ENCODE data around the gene ARHGDIB. TPM values are rescaled to one million over a fixed set of nuclear protein-coding genes. Genes with fewer than 3 reads are reported as not detected.

ARHGDIB gene
- total RNA-seq, 1 experiment from 2014 or later = 7.7 TPM

DNA sequence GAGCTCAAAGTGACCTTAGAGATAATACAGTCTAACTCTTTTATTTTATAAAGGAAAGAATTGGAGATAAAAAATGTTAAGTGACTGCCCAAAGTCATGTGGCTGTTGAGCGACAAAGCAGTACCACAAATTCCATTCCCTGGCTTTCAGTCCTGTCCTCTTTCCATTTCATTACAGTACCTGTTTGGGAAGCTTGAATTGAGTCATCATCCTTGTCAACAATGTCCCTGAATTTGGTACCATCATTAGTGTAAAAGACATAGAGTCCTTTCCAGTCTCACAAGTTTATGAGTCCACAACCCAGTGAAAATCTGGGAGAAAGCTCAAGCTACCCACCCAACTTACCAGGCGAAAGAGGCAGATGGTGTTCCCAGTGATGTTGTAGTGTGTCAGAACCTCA lies 26.9 kb downstream of the ARHGDIB start:
- H3K4me1 Mint-ChIP-seq (ENCODE audit: insufficient read depth, unreplicated experiment) = no peaks in the 10 kb centered on the region
- CTCF ChIA-PET = no interaction called here
- H3K27ac Mint-ChIP-seq (ENCODE audit: low read depth, unreplicated experiment) = no peak overlapping the region

GRCh38 chr12:14931791-14932560 lies 29.4 kb downstream of the ARHGDIB start:
- no peak overlapping the region for H3K4me3 Mint-ChIP-seq (ENCODE audit: unreplicated experiment)
- no peak for TF ChIP-seq CTCF (IDR thresholded peaks at IDR 0.05; ENCODE audit: unreplicated experiment)
- ChIA-PET POLR2A (interaction anchor here (0.6 to 1.2 kb wide), 4 partner anchors 17 to 38 kb away, joined by 3 to 5 read pairs (median 4); no protein-coding TSS in a partner anchor), CTCF (interaction anchor here (0.7 to 1.3 kb wide), 3 partner anchors 11 to 69 kb away, joined by 3 read pairs; no protein-coding TSS in a partner anchor)
- intact Hi-C loops (cut with micrococcal nuclease) = no loop called here
- BruUV-seq (replicated peaks) = no TSS peak
- no peaks in the 10 kb centered on the region for H3K9me3 Mint-ChIP-seq (ENCODE audit: unreplicated experiment)
- no peaks in the 10 kb centered on the region for H3K4me1 Mint-ChIP-seq (ENCODE audit: insufficient read depth, unreplicated experiment)
- no peaks in the 10 kb centered on the region for H3K36me3 Mint-ChIP-seq (ENCODE audit: insufficient read depth, unreplicated experiment)
- no peaks in the 10 kb centered on the region for H3K27me3 Mint-ChIP-seq (ENCODE audit: insufficient read depth, unreplicated experiment)
- no peak for DNase-seq (ENCODE audit: unreplicated experiment)
- no peak overlapping the region for H3K27ac Mint-ChIP-seq (ENCODE audit: low read depth, unreplicated experiment)

More for the DNA sequence above, 26.9 kb downstream of the ARHGDIB start:
- Mint-ChIP-seq H3K27me3 (ENCODE audit: insufficient read depth, unreplicated experiment) (no peaks in the 10 kb centered on the region), H3K36me3 (ENCODE audit: insufficient read depth, unreplicated experiment) (peaks cover 4% of the 10 kb centered on the region), H3K9me3 (ENCODE audit: unreplicated experiment) (no peaks in the 10 kb centered on the region), H3K4me3 (ENCODE audit: unreplicated experiment) (no peak overlapping the region)
- TF ChIP-seq CTCF (IDR thresholded peaks at IDR 0.05; ENCODE audit: unreplicated experiment) = no peak
- no TSS peak for BruUV-seq (replicated peaks)
- no peak for DNase-seq (ENCODE audit: unreplicated experiment)
- intact Hi-C loops (cut with micrococcal nuclease) = no loop called here
- POLR2A ChIA-PET = interaction anchor here (1.0 kb wide), 1 partner anchor 12 kb away, joined by 3 read pairs; no protein-coding TSS in a partner anchor

DNA sequence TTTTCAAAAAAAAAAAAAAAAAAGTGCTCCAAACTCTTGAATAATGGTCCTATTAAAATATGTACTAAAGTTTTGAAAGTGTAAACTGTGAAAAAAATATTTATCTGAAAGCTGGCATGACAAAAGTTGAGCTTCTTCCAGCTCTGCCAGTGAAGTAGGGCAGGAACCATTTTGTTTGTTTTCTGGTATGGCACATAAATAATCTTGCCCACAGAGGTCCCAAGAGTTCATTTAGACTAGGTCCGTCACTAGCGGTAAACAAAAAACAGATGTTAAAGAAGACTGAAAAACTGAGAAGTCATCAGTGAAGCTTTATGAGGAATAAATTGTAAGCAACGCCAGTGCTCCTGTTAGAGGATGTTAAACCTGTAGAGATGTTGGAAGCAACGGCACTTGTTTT lies 30.0 kb downstream of the ARHGDIB start:
- H3K4me3 Mint-ChIP-seq (ENCODE audit: unreplicated experiment) = no peak overlapping the region
- no TSS peak for BruUV-seq (replicated peaks)
- POLR2A ChIA-PET = interaction anchor here (0.6 to 1.2 kb wide), 3 partner anchors 19 to 38 kb away, joined by 3 to 5 read pairs (median 3); no protein-coding TSS in a partner anchor
- no peak for DNase-seq (ENCODE audit: unreplicated experiment)
- CTCF ChIA-PET = interaction anchor here (0.7 to 1.3 kb wide), 3 partner anchors 11 to 69 kb away, joined by 3 read pairs; no protein-coding TSS in a partner anchor
- no peaks in the 10 kb centered on the region for H3K36me3 Mint-ChIP-seq (ENCODE audit: insufficient read depth, unreplicated experiment)
- no peaks in the 10 kb centered on the region for H3K27me3 Mint-ChIP-seq (ENCODE audit: insufficient read depth, unreplicated experiment)
- intact Hi-C loops (cut with micrococcal nuclease) = no loop called here
- H3K4me1 Mint-ChIP-seq (ENCODE audit: insufficient read depth, unreplicated experiment) = no peaks in the 10 kb centered on the region
- H3K27ac Mint-ChIP-seq (ENCODE audit: low read depth, unreplicated experiment) = no peak overlapping the region
- H3K9me3 Mint-ChIP-seq (ENCODE audit: unreplicated experiment) = no peaks in the 10 kb centered on the region
- no peak for TF ChIP-seq CTCF (IDR thresholded peaks at IDR 0.05; ENCODE audit: unreplicated experiment)

- TF ChIP-seq CTCF (IDR thresholded peaks at IDR 0.05; ENCODE audit: unreplicated experiment) = no peak
- no peaks in the 10 kb centered on the region for H3K9me3 Mint-ChIP-seq (ENCODE audit: unreplicated experiment)
- intact Hi-C loops (cut with micrococcal nuclease) = no loop called here
- no peaks in the 10 kb centered on the region for H3K4me1 Mint-ChIP-seq (ENCODE audit: insufficient read depth, unreplicated experiment)
- CTCF ChIA-PET = interaction anchor here (1.3 kb wide), 1 partner anchor 10 kb away, joined by 3 read pairs; no protein-coding TSS in a partner anchor
- DNase-seq (ENCODE audit: unreplicated experiment) = no peak
- H3K27ac Mint-ChIP-seq (ENCODE audit: low read depth, unreplicated experiment) = no peak overlapping the region
- no peaks in the 10 kb centered on the region for H3K36me3 Mint-ChIP-seq (ENCODE audit: insufficient read depth, unreplicated experiment)
- BruUV-seq (replicated peaks) = no TSS peak
- H3K27me3 Mint-ChIP-seq (ENCODE audit: insufficient read depth, unreplicated experiment) = no peaks in the 10 kb centered on the region
- H3K4me3 Mint-ChIP-seq (ENCODE audit: unreplicated experiment) = no peak overlapping the region
- POLR2A ChIA-PET = no interaction called here
Measured at GRCh38 chr12:14930299-14930698, 31.1 kb downstream of the ARHGDIB start.

All from MCF 10A (cell line).